Bronchus fibroblast of lung (primary cell): ENCODE measurements around the gene CRABP1. TPM values are rescaled to one million over a fixed set of nuclear protein-coding genes. Genes with fewer than 3 reads are reported as not detected.

Source experiments
- total RNA-seq: library from RNA; depleted of rRNA; stranded (reverse); fragments of >200 nt; gene quantifications from 2 replicates; pipeline ENCODE4 v1.2.3, GENCODE V29; 2015

Gene CRABP1
- not detected in 2 replicates for total RNA-seq

DNA sequence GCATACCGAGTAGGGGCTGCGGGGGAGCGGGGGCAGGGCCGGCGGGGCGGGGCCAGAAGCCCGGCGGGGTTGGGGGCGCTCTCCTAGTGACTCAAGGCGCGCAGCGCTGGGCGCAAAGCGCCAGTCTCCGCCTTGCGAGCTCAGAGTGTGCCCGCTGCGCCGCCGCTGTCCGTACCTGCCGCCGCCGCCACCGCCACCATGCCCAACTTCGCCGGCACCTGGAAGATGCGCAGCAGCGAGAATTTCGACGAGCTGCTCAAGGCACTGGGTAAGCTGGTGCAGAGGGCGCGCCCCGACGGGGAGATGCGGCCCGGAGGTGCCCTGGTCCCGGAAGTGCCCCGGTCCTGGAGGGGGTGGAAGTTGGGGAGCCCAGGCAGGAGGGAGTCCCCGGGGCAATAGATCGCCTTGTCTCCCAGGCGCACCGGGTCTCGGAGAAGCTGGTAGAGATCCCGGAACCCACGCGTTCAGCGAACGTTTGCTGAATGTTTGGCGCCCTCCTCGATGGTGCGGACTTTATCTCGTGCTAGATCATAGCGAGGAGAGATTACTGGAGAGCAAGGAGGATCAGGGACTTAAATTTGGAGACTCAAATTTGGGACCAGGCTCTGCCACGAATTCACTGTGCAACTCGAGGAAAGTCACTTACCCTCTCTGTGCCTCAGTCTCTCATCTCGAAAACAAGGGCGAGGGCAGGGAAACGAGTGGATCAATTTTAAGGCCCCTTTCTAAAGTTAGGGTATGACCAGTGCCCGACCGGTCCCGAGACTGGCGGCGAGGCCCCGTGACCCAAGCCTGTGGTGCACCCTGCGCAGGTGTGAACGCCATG, at the start of gene CRABP1:
CRABP1 (plus strand) TSS at position 123 of the 826 bp plus-strand sequence; CDS start at position 199, 76 bp downstream.

DNA sequence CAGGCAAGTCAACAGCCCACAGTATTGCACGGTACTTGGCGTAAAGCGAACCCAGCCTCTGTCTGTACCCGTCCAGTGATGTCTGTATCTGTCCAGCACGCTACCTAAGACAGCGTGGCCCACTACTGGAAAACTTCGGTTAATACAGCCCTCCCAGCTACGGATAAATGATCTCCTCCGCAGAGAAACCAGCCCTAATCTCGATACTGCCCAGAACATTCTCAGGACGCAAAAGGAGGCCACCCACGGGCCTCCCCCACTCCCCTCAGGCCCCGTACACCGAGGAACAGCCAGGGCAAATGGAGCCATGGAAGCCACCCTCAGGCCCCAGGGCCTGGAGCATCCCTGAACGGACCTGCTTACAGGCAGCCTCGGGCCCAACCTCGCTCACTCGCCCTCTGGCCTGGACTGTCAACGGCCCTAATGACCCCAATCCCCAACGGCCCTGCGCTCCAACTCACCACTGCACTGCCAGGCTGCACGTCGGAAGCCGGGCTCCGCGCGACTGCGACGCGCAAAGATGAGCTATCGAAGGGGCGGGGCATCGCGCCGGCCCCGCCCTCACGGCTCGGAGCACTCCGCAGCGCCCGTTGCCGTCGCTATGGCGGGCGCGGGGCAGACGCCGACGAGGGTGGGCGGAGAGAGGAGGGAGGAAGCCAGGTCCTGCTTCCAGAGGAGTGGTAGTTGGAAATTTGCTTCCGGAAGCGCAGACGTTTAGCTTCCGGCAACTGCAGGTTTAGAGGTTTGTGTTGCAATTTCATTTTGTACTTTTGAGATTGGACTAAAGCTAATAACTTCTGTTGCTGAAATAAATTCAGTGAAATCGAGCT, 40.8 kb upstream of the CRABP1 start, which contains the start of gene SKIC8:
SKIC8 (minus strand) TSS at position 509 of the 830 bp plus-strand sequence. CDS start 3,923 bp downstream, outside the sequence.

Other genes starting within 250 kb of the CRABP1 start
- not detected in 2 replicates for gene SH2D7, start 247.8 kb upstream of the CRABP1 start, total RNA-seq
- 2.2 and 2.8 TPM in 2 replicates for gene CIB2, start 208.9 kb upstream of the CRABP1 start, total RNA-seq
- gene IDH3A, start 191.0 kb upstream of the CRABP1 start, total RNA-seq: 33.6 and 36.9 TPM in 2 replicates
- gene ACSBG1, start 105.8 kb upstream of the CRABP1 start, total RNA-seq: not detected in 2 replicates
- 2.0 and 2.4 TPM in 2 replicates for gene DNAJA4, start 75.8 kb upstream of the CRABP1 start, total RNA-seq
- 56.9 and 66.1 TPM in 2 replicates for gene SKIC8, start 40.7 kb upstream of the CRABP1 start, total RNA-seq
- gene IREB2, start 97.9 kb downstream of the CRABP1 start, total RNA-seq: 7.9 and 9.2 TPM in 2 replicates
- 7.4 TPM in 2 replicates for gene HYKK, start 167.2 kb downstream of the CRABP1 start, total RNA-seq
- gene PSMA4, start 200.1 kb downstream of the CRABP1 start, total RNA-seq: 217 and 237 TPM in 2 replicates
- 1.0 and 4.3 TPM in 2 replicates for gene CHRNA5, start 225.2 kb downstream of the CRABP1 start, total RNA-seq